Stimulated activated CD4-positive, alpha-beta T cell treated with anti-CD3 and anti-CD28 coated beads, Interleukin-2, amount 100 ng/mL, for 24 hours (primary cell): ENCODE data around the gene DBN1.

Experiments
- DNase-seq, 2 donors: peaks; one replicate each; pipeline ENCODE4 v3.0.0-alpha.2; 2020

Gene DBN1

GRCh38 chr5:177473443-177474001, at the start of gene DBN1:
Gene DBN1, minus strand, starts transcription at chr5:177473634. Its CDS starts 113 bp downstream, at chr5:177473521.
- DNase-seq: peak in 1 of 2 donors; percentile 35

GRCh38 chr5:177520916-177521513, 47.6 kb upstream of the DBN1 start:
- DNase-seq: no peak

GRCh38 chr5:177520271-177520670, 46.8 kb upstream of the DBN1 start:
- DNase-seq: no peak

- DNase-seq: no peak
Observed at GRCh38 chr5:177519463-177520235, 46.2 kb upstream of the DBN1 start.

- peak; percentile 96 for DNase-seq
Observed at GRCh38 chr5:177516601-177517568, 43.5 kb upstream of the DBN1 start, which contains the start of gene DDX41. Gene DDX41, minus strand, starts transcription at chr5:177516961. Its CDS starts 16 bp downstream, at chr5:177516945.

GRCh38 chr5:177515580-177515979, 42.1 kb upstream of the DBN1 start:
- no peak for DNase-seq

GRCh38 chr5:177514541-177514940, 41.1 kb upstream of the DBN1 start:
- no peak for DNase-seq

- no peak for DNase-seq
Observed at GRCh38 chr5:177513500-177513899, 40.1 kb upstream of the DBN1 start.

GRCh38 chr5:177512736-177513380, 39.4 kb upstream of the DBN1 start:
- DNase-seq: no peak

- no peak for DNase-seq
Observed at GRCh38 chr5:177511796-177512675, 38.6 kb upstream of the DBN1 start.

GRCh38 chr5:177511181-177511580, 37.7 kb upstream of the DBN1 start:
- DNase-seq: no peak

GRCh38 chr5:177510567-177511053, 37.2 kb upstream of the DBN1 start:
- DNase-seq: no peak

GRCh38 chr5:177509991-177510566, 36.6 kb upstream of the DBN1 start:
- DNase-seq: no peak

GRCh38 chr5:177509381-177509951, 36.0 kb upstream of the DBN1 start, which contains the start of gene DOK3:
Gene DOK3, minus strand, starts transcription at chr5:177509826. Its CDS starts 286 bp downstream, at chr5:177509540.
- peak in 1 of 2 donors; percentile 27 for DNase-seq

GRCh38 chr5:177508837-177509236, 35.4 kb upstream of the DBN1 start:
- no peak for DNase-seq

- DNase-seq: no peak
Observed at GRCh38 chr5:177508221-177508611, 34.8 kb upstream of the DBN1 start.

- DNase-seq: no peak
Observed at GRCh38 chr5:177507596-177508220, 34.3 kb upstream of the DBN1 start.

GRCh38 chr5:177507165-177507564, 33.7 kb upstream of the DBN1 start:
- DNase-seq: no peak

GRCh38 chr5:177505075-177505474, 31.6 kb upstream of the DBN1 start:
- DNase-seq: no peak
